Testis (tissue), 2 donors: ENCODE data around the gene ANO4.

Source experiments
- CTCF ChIP-seq, 3 experiments: fragments of 450-650 bp in 2 of 3; fragments of 200-600 bp in 1 of 3; sonication (generic) in 1 of 3; IDR thresholded peaks; one replicate each; pipeline ENCODE4 v1.5.1; 2016 to 2019; ENCODE audit warnings: antibody characterized with exemption in 3 of 3, mild to moderate bottlenecking in 2 of 3, moderate library complexity in 1 of 3
- POLR2A ChIP-seq: fragments of 450-650 bp; IDR thresholded peaks from one replicate; pipeline ENCODE4 v1.6.1; 2017; ENCODE audit warnings: antibody characterized with exemption, mild to moderate bottlenecking, moderate library complexity

- no peak for TF ChIP-seq CTCF (IDR thresholded peaks at IDR 0.05)
- TF ChIP-seq POLR2A, result no peak
These were observed 257.4 kb downstream of the ANO4 start for GRCh38 chr12:101051901-101052550.
